DLD1 (cell line): ENCODE data around the gene PAK4.

ENCODE experiments used
- in situ Hi-C: cut with HindIII; loops from 2 replicates; pipeline ENCODE4 v1.10.0; 2017; ENCODE audit warnings: low sequenced_read_pairs

Gene PAK4

GRCh38 chr19:39162441-39163043, 37.0 kb downstream of the PAK4 start:
- in situ Hi-C loops: no loop called here

- in situ Hi-C loops: no loop called here
These were observed 38.0 kb downstream of the PAK4 start for GRCh38 chr19:39163621-39164020.

DNA sequence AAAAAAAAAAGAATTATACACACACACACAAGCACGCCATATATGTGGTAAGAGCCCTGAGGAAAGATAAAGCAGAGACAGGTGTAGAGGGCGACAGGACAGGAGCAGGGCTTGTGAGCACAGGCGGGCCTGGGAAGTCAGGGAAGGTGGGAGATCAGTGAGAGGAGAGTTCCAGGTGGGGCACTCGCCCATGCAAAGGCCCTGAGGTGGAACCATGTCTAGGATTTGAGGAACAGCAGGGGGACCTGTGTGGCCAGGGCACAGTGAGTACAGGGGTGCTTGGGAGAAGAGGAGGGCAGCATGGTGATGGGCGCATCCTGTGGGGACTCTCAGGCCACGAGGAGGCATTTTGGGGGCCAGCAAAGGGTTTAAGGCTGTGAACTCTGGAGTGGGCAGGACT, 38.7 kb downstream of the PAK4 start:
- in situ Hi-C loops: no loop called here

DNA sequence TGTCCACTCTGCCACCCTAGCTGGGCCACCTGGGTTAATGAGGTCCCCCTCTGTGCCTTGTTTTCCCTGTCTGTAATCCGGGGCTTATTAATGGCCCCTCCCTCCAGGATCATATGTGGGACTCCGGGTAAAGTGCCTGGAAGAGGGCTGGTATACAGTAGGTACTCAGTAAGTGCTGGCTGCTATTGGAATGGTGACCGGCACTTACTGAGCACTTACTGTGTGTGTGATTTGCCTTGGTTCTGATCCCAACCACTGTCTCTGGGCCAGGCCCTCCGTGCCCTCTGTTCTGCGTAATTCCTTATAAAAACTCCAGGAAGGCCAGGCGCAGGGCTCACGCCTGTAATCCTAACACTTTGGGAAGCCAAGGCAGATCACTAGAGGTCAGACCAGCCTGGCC, 40.3 kb downstream of the PAK4 start:
- in situ Hi-C loops: no loop called here

GRCh38 chr19:39166571-39167391, 41.2 kb downstream of the PAK4 start:
- in situ Hi-C loops: no loop called here

DNA sequence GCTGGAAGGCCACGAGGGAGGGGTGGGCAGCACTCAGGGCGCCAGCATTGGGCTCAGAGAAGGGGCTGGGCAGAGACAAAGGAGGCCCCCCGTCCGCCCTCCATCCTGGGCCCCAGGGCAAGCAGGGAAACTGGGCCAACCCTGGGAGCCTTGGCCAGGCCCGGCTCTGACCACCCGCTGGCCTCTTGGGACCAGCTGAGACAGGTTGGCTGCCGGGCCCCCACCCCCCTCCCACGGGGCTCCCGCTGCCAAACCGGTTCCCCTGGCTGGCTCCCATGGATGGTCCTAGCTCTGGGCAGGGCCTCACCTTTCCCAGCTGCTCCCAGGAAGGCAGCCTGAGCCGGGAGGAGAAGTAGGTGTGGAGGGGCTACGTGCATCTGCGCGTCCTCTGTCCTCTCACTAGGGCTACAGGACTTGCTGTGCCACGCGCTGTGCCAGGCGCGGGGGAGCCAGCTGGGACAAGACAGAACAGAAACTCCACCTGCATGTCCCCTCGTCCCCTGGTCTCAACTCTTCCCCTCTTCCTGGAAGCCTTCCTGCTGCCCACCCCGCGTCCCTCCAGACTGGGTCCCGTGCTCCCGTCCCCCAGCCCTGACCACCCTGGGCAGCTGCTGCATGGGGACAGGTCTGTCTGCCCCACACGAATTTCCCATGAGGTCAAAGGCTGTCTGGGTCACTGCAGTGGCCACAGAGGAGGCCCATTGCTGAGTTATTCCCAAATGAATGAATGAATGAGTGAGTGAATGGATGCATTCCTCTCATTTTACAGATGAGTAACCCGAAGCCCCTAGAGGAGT, 42.1 kb downstream of the PAK4 start:
- in situ Hi-C loops: no loop called here

- in situ Hi-C loops: no loop called here
These were observed 42.9 kb downstream of the PAK4 start for GRCh38 chr19:39168258-39169142.

DNA sequence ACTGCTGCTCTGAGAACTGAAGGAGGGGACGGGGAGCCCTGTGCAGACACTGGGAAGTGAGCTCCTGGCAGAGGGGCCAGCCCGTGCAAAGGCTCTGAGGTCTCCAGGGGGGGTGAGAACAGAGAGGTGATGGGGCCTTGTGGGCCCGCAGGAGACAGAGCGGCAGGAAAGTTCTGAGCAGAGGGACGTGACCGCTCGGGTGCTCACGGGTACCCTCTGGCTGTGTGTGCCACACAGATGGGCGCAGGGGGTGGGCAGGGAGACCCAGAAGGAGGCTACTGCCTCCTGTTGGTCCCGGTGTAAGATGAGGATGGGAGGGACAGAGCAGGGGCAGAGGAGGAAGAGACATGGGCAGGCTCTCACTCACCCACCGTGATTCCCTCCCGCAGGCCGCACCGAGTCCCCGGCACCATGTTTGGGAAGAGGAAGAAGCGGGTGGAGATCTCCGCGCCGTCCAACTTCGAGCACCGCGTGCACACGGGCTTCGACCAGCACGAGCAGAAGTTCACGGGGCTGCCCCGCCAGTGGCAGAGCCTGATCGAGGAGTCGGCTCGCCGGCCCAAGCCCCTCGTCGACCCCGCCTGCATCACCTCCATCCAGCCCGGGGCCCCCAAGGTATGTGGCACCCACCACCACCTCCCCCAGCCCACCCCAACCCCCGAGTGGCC, 43.7 kb downstream of the PAK4 start:
- in situ Hi-C loops: no loop called here

DNA sequence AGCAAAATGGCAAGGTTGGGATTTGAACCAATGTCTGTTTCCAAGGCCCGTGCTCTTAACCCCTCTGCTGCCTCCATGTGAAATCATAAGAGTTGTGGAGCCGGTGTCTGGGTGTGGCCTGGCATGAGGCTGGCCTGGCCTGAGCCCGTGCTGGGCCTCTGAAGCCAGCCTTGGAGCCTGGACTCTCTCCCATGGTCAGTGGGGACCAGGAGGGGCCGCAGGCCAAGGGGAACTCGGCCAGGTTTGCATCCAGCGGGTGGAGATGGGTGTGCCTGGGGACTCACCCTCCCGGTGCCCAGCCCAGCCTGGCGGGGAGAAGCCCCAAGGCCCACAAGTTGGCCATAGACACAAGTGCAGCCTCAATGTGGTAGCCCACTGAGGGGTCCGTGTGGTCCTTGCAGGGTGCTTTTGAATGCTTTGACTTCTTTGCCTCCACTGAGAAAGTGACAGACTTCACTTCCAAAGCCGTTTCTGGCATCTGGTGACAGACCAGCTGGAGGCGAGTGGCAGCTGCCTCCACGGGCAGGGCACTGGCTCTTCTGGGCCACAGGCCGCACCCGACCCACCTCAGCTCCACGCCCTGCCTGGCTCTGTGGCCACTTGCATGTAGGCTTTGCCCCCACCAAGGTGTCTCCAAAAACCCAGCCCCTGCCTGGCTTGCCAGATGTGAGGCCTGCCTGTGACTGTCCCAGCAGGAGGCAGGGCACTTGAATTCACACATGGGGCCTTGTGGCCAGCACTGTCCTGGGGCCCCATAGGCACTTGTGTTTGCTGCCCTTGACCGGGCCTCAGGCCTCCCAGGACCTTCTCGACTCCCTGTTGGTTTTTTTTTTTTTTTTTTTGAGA, 45.0 kb downstream of the PAK4 start:
- in situ Hi-C loops: no loop called here

DNA sequence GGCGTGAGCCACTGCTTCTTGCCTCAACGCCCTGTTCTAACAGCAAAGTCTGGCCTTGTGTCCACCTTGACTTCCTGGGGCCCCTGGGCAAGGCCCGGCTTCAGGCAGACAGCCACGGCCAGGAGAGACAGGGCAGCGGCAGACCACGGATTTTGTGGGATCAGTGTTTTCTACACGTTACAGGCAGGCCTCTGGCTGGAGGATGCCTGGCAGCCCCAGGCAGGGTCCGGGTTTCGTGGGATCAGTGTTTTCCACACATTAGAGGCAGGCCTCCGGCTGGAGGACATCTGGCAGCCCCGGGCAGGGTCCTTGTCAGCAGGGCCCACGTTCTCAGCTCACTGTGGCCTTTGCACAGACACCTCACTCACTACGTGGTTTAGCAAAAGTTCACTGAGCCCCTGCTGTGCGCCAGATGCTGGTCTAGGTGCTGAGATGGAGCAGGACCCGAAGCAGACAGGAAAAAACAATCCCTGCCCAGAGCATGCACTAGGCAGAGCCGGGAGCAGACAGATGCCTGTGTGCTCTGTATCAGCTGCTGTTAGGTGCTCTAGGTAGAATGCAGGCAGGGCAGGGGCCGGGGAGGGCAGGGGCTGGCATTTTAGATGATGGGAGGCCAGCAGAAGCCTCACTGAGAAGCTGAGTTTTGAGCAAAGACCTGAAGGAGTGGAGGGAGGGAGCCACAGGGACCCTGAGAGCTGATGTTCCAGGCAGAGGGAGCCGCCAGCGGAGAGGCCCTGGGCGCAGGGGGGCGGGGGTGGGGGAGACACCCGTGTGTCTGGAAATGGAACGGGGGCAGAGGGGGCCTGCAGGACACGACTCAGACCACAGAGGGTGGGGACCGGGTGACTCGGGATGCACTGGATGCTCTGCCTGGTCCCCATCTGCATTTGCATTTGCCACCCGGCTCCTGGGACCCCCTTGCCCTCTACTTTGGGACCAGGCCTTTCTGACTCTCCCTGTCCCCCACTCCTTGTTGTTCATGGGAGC, 46.2 kb downstream of the PAK4 start:
- in situ Hi-C loops: no loop called here

DNA sequence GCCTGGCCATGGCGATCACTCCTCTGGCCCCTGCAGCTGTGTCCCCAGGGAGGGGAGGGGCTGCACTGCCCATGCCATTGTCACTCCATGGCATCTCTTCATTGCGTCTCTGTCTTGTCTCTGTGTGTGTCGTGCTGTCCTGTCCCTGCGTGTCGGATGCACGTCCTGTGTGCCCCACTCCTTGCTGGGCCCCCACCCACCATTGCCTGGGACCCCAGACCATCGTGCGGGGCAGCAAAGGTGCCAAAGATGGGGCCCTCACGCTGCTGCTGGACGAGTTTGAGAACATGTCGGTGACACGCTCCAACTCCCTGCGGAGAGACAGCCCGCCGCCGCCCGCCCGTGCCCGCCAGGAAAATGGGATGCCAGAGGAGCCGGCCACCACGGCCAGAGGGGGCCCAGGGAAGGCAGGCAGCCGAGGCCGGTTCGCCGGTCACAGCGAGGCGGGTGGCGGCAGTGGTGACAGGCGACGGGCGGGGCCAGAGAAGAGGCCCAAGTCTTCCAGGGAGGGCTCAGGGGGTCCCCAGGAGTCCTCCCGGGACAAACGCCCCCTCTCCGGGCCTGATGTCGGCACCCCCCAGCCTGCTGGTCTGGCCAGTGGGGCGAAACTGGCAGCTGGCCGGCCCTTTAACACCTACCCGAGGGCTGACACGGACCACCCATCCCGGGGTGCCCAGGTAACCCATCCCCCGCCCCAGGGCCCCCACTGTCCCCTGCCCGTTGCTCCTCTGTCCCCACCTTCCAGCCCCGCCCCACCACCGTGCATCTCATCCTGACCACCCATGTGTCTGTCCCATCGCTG, 47.3 kb downstream of the PAK4 start:
- in situ Hi-C loops: no loop called here

DNA sequence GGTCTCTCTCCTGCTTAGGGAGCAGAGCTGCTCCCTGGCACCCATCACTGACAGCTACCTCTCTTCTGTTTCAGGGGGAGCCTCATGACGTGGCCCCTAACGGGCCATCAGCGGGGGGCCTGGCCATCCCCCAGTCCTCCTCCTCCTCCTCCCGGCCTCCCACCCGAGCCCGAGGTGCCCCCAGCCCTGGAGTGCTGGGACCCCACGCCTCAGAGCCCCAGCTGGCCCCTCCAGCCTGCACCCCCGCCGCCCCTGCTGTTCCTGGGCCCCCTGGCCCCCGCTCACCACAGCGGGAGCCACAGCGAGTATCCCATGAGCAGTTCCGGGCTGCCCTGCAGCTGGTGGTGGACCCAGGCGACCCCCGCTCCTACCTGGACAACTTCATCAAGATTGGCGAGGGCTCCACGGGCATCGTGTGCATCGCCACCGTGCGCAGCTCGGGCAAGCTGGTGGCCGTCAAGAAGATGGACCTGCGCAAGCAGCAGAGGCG, 48.0 kb downstream of the PAK4 start:
- in situ Hi-C loops: no loop called here

GRCh38 chr19:39174142-39174541, 48.6 kb downstream of the PAK4 start:
- in situ Hi-C loops: no loop called here

DNA sequence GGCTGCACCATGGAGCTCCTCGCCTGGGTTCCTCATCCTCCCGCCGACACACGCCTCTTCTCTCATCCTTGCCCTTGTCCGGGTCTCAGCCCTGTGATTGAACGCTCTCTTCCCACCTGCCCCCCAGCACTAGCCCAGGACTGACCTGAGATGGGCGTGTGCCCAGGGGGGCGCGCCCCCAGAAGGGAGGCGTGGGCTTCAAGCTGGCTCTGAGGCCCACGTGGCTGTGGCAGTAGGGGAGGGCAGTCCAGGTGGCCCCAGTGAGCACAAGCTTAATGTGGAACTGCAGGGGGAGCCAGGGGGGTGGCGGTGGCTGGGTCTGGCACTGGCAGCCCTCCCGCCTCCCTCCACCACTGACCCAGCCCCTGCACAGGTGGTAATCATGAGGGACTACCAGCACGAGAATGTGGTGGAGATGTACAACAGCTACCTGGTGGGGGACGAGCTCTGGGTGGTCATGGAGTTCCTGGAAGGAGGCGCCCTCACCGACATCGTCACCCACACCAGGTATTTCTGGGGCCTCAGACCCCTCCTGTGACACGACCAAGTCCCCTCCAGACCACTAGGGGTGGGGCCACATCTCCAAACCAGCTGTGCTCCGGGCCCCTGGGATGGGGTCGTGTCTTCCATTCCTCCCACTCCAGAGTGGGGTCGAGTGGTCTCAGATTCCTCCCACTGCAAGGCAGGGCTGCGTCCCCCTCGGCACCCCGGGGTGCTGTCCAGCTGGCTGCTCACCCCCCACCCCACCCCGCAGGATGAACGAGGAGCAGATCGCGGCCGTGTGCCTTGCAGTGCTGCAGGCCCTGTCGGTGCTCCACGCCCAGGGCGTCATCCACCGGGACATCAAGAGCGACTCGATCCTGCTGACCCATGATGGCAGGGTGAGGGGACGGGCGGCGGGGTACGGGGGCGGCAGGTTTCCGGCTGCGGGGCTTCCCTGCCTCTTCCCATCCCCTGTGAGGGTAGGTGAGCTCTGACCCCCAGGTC, 49.3 kb downstream of the PAK4 start:
- in situ Hi-C loops: no loop called here

GRCh38 chr19:39175564-39175963, 50.0 kb downstream of the PAK4 start:
- in situ Hi-C loops: no loop called here

- in situ Hi-C loops: no loop called here
These were observed 51.6 kb downstream of the PAK4 start for GRCh38 chr19:39177110-39177699.
